Stimulated activated CD8-positive, alpha-beta memory T cell treated with anti-CD3 and anti-CD28 coated beads, Interleukin-4, amount 100 ng/mL, for 24 hours (primary cell): ENCODE data around the gene CSNK1E.

Source experiments
- DNase-seq: peaks from one replicate; pipeline ENCODE4 v3.0.0-alpha.2; 2020; ENCODE audit warnings: low read depth

The CSNK1E gene

DNA sequence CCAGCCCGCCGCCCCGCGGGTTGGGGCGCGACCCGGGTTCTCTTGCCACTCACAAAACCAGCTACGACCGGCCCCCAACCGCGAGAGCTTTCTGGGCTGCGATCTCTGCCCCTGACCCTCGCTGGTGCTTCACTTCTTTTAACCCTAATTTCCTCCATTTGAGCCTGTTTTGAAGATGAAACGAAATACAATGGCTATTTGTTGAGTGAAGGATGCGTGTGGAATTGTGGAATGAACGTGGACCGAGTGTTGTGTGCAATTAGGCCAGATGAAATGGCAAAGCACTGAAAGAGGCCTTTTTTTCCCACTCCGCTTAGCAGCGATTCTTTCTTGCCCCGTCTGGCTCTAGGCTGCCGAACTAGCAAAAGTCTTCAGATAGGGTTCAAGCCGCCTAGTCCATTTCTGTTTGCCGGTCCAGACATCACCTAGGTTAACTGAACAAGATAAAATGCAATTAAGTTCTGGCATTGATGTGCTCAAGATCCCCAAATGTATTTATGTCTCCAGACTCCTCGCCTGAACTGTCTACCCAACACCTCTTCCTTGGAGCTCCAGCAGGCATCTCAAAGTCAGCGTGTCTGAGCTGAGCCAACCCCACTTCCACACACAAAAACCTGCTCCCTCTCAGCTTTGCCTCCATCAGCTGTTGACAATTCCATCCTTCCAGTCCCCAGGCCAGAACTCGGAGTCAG, 44.0 kb downstream of the CSNK1E start:
- no peak for DNase-seq

DNA sequence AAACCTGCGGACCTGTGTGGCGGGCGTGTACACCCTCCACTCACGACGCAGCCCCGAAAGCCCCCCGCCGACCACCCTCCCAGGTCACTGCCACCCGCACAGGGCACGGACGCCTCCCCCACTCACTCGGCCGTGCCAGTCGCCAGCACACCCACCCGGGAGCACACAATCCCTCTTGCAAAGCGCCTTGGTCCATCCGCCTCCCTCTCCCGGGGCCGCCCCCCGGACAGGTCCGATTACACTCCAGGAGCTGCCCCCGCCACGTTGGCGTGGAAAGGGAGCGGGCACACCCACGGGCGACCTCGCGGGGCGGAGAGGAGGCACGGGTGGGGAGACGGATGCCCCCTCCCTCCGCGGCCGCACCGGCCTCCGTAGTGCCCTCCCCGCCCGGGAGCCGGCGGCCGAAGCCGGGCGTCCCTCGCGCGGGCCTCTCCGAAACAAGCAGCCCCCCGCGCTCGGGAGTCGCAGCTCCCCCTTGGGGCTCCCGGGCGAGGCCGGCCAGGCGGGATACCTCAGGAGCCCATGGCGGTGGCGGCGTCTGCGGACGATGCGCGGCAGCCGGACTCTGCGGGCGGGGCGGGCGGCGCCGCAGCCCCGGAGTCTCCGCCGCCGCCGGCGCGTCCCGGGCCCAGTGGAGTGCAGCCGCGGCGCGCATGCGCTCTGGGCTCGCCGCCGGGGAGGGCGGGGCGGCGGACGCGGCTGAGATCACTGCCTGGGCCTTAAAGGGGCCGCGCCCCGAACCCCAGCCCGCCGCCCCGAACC, 44.7 kb downstream of the CSNK1E start, which contains the start of gene TMEM184B:
Gene TMEM184B (minus strand): TSS at position 638 of the 762 bp plus-strand sequence. CDS start 25,049 bp downstream, outside the sequence.
- peak; percentile 74 for DNase-seq

DNA sequence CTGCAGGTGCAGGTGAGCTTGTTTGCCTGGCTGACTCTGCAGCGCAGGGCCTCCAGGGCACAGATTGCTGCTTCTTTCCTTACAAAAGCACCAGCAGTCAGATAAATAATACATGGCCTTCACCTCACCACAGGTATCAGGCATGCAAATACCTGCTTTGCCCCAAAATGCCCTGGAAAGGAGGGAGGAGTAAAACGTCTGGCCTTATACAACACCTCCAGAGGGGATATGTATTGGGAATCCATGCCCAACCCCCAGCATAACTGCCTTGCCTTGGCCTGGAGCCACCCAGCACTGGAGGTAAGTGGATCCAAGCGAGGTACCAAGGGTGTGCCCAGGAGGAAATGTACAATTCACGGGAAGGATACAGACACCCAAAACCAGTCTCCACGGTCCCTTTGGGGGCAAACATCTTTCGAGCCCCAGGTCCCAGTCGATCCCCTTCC, 45.3 kb downstream of the CSNK1E start:
- DNase-seq: no peak

DNA sequence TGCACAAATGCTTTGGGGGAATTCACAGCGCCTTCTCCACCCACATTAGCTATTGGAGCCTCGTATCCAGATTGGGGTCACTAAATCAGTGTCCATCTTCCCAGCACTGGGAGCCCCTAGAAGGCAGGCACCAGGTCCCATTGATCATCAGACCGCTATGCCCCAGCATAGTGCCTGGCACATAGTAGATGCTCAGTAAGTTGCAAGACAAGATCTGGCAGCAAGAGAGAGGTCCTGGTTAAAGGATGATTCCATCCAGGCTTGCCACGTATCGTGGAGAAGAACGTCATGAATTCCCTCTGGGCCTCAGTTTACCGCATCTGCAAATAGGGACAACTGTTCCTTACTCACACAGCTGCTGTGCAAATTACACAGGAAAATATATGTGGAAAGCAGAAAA, 46.1 kb downstream of the CSNK1E start:
- no peak for DNase-seq

DNA sequence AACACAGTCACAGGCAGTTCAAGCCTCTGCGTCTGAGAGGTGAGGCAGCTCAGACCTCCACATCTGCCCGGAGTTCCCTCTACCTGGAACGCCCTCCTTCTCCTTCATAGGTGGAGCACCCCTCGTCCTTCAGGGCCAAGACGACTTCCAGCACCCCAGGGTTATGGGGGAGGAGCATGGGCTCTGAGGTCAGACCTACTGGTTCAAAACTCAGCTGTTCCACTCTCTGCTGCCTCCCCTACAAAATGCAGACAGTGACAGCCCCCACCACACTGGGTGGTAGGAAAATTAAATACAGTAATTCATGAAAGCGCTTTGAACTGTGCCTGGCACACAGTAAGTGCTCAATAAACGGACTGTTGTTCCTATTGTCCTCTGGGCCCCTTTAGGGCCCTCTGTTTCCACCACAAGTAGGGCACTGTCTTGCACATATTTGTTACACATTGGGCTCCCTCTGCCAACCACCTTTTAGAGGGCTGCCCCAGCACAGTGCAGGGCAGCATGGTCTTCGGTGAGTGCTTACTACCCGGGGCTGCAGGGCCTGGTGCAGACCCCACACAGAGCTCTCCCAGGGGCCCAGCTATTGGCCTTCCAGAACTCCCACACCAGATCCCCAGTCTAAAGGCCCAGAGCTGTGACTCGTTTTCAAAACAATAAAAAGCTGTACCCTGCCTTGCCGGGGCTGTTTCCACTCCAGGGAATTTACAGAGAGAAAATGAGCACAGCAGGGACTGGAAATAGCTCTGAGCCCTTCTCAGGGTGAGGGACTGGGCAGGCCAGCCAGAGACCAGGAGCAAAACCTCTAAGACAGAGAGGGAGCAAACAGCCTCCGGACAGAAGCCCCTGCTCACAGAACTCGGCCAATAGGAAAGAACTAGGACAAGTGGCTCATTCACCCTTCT, 46.9 kb downstream of the CSNK1E start:
- DNase-seq: no peak

DNA sequence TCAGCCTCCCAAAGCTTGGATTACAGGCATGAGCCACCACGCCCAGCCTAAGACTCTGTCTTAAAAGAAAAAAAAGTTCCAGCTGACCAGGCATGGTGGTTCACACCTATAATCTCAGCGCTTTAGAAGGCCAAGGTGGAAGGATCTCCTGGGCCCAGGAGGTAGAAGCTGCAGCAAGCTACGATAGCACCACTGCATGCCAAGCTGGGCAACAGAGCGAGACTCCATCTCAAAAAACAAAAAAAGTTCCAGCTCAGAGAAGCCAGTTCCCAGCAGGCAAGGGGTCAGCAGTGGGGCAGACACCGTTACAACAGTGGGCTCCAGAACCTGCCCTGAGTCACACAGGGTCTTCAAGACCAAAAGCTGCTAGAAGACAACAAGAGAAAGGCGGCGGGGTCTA, 47.8 kb downstream of the CSNK1E start:
- DNase-seq: no peak

DNA sequence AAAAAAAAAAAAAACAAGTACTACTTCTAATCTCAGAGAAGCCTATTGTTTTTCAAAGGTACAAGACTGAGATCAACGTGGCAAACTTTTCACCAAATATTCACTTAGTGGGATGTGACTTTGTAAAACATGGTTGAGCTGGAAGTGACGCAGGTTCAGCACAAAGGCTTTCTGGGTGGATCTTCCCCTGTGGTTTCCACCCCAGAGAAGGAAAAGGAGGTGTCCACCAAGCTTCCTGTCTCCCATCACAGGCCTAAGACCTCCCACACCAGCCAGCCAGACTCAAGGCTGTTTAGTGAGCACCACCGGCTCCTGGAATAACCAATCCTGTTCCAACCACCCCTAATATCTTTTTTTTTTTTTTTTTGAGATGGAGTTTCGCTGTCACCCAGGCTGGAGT, 50.1 kb downstream of the CSNK1E start:
- peak; percentile 14 for DNase-seq

DNA sequence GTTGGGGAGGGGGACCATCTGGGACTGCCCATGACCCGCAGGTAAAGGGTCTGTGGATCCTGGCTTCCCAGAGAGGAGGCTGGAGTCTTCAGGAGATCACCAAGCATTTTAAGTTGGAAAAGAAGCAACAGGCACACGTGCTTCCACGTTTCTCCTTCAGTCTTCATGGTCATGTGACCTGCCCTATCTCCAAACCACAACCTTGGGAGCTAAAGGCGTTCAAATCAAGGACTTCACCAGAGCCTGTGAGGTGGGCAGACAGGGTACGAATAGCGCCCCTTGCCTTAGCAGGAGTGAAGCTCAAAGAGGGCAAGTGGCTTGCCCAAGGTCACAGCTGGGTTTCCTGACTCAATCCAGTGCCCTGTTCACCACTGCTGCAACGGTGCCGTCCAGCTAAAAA, 51.1 kb downstream of the CSNK1E start:
- no peak for DNase-seq

DNA sequence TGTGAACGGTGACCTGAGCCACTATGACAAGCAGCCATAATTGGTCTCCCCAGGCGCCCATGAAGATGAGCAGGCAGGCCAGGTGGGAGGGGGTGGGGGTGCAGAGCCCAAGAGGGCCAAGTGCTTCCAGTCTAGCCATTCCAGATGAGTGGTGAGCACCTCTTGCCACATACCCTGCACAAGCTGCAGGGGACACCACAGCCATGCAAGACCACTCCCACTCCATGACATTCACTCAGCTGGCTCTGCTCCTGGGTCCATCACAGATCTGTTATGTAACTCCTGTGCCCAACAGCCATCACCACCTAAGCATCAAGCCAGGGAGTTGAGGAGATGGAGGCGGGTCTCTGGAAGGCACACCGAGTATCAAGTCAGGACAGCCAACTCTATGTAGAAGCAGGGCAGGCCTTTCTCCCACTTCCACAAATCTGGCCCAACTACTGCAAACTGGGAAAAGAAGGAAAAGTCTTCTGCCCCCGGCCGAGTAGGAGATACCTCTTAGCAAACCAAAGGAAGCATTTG, 52.9 kb downstream of the CSNK1E start:
- DNase-seq: no peak

DNA sequence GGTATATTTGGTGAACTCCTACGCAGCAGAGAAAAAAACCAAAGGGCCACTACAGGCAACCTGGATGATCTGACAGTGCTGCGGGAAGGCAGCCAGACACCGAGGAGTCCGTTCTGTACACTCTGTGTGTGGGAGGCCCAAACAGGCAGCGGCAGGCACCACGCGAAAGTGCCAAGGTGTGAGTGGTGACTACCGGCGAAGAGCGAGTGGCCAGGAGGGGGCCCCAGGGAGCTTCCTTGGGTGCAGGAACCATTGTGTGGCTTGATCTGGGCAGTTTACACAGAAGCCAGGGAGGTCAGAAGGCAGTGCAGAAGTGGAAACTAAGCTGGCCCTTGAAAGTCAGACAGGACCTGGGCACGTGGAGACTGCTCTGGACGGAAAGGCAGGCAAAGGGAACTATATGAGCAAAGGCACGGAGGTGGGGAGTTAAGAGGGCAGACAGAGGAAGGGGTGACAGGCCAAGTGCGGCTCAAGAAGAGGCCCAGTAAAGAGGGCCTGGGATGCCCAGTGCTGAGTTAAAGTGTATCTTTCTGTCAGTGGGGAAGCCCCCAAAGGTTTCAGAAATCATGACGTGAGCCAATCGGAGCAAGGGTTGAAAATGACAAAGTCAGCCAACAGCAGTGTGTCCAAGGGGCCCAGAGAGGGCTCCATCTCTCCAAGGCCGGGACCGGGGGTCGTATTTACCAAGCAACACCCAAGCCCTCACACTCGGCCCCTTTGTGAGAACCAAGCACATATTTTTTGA, 55.0 kb downstream of the CSNK1E start:
- DNase-seq: peak; percentile 31

DNA sequence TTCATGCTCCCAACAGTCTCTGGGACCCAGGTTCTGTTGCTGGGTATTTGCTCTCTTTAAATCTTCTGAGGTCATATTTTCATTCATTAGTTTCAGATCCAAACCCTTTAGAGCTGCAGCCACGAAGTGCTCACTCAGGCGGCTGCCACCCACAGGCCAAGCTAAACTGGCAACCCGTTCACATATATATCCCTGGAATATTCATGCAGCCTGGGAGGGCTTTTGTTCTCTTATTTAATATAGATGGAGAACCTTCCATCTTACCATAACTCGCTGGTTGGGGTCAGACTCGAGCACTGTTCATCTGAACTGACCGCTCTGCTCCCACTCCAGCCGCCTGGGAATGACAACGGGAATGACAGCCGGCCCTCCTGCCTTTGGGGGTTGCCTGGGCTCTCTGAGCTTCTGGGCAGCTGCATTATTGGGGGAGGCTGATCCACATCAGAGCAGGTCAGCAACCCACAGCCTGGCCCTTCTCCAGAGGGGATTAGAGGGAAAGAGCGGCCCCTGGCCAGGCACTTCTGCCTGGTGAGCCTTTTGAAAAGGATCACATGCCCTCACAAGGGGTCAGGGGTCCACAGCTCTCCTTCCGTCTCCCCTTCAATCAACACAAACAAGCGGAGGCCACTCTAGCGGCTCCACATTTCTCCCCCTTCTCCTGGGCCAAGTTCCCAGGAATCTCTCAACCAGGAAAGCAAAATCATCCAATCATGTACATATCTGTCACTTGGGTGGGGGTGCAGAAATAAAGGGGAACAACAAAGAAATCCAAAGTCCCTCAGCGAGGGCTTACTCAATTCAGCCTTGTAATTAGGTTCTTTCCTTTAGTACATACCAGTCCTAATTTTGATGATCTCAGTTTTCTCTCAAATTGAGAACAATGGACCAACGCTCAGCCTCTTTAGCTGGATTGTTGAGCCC, 56.2 kb downstream of the CSNK1E start:
- no peak for DNase-seq

DNA sequence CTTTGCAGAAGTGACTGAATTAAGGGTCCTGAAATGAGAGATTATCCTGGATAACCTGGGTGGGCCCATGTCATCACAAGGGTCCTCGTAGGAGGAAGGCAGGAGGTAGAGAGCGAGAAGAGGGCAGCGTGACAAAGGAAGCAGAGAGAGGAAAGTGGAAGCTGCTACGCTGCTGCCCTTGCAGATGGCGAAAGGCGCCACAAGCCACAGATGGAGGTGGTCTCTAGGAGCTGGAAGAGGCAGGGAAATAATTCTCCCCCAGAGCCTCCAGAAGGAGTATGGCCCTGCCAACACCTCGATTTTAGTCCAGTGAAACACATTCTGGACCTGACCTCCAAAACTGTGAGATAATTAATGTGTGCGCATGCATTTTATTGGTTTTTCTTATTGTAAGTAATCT, 57.9 kb downstream of the CSNK1E start:
- no peak for DNase-seq

DNA sequence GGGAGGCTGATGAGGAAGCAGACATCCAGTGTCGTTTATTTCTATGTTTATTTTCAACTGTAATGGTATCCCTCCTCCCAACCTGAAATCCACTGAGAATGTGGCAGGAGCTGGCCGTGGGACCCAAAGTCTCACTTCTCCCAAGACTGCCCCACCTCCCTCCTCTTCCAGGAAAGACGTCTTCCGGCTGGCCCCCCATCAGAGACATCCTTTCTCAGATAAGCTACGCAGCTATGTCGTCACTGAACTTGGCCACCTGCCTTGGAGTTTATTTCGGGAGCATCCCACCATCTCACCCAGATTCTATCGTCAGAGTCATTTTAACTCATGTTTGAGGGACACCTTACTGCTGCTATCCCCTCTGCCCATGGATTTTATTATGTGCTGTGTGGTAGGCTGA, 58.3 kb downstream of the CSNK1E start:
- no peak for DNase-seq

DNA sequence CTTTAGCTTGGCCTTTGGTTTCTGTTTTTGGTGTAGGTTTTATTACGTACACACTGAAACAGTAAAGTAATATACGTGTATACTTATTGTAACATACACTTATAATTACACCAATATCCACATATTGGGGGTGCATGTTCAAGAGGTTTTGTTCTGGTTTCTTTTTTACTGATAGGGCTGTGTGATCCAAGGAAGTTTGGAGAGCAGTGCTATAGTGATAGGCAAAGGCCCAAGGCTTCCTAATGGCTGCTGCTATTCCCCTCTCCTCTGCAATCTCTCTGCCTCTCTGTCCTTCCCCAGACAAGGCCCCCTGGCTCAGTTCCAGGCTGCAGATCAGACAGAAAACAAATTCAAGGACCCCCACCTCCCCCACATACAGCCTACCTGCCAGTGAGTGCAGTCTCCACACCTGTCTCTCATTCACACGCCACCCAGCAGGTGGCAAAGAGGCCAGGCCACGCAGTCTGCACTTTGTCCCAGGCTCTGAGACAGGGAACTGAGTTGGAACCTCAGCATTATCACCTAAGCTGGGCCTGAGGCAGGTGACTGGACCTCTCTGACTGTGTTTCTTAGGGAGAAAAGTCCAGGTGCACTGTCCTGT, 59.5 kb downstream of the CSNK1E start:
- DNase-seq: no peak

DNA sequence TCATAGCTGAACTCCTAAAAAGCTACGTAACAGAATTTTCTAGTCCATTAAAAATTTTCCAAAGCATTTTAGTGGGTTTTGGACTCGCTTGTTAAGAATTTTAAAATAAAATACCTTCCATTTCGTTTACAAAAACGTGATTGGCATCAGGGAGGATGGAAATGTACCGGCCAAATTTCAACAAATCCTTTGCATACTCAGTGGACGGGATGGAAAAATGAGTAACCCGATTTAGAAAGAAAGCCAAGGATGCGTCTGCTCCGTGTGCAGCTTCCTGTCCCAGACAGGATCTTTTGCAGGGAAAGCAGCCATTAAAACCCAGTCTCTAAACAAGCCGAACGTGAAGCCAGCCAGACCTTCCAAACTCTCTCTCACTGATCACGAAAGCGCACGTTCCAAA, 60.1 kb downstream of the CSNK1E start:
- DNase-seq: no peak

DNA sequence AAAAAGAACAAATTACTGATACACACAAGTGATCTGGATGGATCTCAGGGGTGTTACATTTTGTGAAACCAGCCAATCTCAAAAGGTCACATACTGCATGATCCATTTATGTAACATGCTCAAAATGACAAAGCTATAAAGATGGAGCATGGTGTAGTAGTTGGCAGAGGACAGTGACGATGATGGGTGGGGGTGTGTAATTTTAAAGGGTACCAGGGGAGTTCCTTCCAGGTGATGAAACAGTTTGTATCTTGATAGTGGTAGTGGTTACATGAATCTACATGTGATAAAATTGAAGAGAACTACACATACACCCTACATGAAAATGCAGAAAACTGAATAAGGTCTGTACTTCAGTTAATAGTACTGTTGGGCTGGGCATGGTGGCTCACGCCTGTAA, 61.5 kb downstream of the CSNK1E start:
- no peak for DNase-seq

DNA sequence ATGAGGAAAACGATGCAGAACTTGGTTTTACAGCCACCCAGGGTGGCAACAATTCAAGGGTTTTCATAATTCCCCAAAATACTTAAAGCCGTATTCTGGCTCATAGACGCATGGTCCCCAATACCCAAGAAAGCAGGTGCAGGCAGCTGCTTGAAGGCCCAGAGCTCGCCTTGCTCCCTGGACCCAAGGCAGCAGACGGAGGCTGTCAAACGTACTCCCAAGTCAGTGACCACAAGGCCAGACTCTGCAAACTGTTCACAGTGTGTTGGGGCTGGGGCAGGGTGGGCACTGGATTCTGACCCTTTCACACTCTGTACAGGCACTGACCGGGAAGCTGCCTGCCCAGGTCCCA, 65.9 kb downstream of the CSNK1E start:
- DNase-seq: no peak

DNA sequence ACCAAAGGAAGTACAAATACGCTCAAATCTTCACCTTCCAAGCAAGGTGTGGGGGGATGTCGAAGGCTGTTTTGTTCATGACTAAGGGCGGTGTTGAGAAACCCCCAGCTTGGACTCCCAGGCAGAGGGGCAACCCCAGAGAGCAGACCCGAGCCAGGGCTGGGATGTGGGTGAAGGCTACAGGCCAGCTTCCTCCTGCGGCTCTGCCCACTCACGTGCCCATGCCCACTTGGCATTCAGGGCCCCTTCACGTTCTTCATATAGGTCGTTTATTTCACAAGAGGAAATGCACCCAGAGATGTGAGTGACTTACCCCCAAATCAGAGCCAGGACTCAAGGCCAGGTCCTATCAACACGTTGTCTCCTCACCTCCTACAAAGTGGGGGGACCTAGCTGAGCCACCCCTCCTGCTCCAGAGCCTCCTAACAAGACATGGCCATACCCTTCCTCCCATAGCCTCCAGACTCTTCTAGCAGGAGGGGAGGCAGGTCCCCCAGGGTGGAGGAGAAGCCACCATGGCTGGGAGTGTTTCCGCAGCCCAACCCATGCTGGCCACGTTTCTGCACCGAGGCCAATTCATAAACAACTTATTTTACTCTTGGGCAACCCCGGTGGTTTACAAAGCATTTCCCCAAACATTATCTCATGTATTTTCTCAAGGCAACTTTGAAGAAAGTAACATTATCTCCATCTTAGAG, 66.4 kb downstream of the CSNK1E start:
- no peak for DNase-seq

DNA sequence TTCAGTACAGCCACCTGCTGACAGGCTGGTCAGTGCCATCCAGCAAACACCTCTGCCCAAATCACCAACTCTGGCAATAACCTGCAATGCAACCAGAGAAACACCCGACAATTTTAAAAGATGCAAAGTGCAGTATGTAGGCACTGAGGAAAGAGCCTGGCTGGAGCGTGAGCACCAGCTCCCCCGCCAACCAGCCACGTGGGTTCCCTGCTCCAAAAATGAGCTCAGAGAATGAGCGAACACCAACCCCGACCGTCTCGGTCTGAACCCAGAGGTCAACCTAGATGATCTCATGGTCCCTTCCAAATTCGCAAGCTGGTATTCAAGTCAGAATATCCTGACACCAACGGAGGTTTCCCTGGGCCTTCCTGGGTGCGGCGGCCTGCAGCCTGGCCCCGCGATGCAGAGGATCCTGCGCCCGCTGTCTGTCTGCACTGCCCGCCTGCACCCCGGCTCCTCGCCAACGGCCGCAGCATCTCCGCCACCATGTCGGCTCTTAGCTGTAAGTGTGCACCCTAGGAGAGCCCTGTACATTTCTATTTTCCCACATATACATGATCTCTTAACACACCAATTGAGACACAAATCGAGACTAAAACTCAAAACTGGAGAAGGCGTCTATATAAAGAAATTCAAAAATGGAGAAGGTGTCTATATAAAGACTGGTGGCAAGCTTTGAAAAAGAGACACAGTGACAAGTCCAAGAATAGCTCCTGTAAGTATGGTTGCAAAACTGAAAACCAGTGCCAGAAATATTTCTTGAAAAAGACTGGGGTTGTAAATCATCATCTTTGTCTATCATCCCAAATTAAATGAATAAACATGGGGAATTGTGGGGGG, 67.2 kb downstream of the CSNK1E start:
- no peak for DNase-seq
